ENCODE data around the gene PTPN2.

DNA sequence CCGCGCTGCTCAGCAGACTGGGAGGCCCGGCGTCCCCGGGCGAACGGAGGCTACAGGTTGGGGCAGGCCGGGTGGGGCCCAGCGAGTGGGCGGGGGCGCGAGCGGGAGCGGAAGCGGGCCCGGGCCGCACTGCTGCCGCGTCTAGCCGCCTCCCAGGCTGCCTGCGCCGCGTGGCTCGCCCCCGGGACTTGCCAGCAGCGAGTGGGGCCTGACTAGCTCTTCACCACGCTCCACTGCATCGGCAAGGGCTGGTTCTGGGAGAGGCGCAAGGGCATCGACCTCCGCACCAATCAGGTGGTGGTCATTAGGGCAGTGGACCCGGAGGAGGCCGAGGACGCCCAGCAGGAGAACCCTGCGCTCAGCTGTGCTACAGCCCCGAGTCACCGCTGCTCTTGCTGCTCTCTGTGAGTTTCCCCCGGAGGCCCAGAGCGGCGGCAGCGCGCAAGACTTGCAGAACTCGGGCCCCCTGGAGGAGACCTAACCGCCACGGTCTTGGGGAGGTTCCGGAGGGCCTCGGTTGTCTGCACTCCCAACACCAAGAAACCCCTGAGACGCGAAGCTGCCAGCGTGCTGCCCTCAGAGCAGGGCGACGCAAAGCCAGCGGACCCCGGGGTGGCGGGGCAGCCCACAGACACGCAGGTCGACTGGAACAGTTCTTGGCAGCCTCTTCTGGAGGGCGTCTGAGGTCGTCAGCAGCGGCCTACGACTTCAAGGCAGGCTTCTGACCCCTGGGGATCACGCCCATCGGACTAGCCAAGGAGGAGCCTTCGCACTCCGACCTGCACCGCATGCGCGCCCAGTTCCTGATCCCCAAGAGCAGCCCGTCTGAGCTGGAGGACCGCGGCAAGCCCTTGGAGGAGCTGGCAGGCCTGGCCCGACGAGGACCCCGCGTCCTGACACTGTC, 27.2 kb upstream of the PTPN2 start:
- TF ChIP-seq, protein P1, sequence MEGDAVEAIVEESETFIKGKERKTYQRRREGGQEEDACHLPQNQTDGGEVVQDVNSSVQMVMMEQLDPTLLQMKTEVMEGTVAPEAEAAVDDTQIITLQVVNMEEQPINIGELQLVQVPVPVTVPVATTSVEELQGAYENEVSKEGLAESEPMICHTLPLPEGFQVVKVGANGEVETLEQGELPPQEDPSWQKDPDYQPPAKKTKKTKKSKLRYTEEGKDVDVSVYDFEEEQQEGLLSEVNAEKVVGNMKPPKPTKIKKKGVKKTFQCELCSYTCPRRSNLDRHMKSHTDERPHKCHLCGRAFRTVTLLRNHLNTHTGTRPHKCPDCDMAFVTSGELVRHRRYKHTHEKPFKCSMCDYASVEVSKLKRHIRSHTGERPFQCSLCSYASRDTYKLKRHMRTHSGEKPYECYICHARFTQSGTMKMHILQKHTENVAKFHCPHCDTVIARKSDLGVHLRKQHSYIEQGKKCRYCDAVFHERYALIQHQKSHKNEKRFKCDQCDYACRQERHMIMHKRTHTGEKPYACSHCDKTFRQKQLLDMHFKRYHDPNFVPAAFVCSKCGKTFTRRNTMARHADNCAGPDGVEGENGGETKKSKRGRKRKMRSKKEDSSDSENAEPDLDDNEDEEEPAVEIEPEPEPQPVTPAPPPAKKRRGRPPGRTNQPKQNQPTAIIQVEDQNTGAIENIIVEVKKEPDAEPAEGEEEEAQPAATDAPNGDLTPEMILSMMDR (IDR thresholded peaks at IDR 0.05; ENCODE audit: insufficient read depth, low read length, poor library complexity, severe bottlenecking): no peak
- TF ChIP-seq EZH2phosphoT487 (conservative IDR thresholded peaks at IDR 0.05; ENCODE audit: low read length): no peak

Data from SU-DHL-6 (cell line).